ENCODE data around the gene PDP2.
"Not testable (repeated sequence)": the region's sequence is repeated elsewhere in the genome, so short reads cannot be mapped to it uniquely, and the experiment has no call there.

Gene PDP2

DNA sequence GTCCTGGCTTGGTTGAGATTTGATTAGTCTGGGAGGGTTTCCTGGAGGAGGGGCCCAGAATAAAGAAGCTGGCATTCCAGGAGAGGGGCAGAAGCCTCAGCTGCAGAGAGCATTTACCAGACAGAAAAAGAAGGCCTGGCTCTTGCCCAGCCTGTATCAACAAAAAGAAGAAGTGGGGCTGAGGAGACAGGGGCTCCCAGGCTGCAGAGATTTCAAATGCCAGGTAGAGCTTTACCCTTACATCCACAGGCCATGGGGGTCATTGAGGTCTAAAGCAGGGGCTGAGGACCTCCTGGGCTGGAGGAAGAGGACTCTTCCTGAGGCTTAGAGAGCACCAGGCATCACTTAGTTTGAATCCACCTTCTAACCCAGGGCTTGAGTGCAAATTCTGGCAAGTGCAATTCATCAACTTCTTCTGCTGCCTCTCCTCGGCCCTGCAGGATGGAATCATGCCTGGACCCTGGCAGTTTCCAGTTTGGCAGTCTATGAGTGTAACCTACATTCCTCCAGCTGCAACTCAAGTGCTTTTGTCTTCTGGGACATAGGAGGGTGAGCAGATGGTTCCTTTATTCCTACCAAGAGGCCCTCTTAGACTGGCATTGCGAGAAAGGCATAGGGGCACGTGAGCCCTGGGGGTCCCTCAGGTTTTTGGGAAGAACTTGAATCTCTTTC lies 20.8 kb upstream of the PDP2 start:
- no peak for DNase-seq (ENCODE audit: low read depth)
- TF ChIP-seq CTCF (IDR thresholded peaks at IDR 0.05; ENCODE audit: low read length, missing control alignments): no peak
- H3K4me3 ChIP-seq (replicated peaks; ENCODE audit: low read depth, low read length): no peak overlapping the region

- no peak overlapping the region for H3K4me3 ChIP-seq (replicated peaks; ENCODE audit: low read depth, low read length)
- no peak for TF ChIP-seq CTCF (IDR thresholded peaks at IDR 0.05; ENCODE audit: low read length, missing control alignments)
- no peak for DNase-seq (ENCODE audit: low read depth)
Observed at GRCh38 chr16:66862023-66862520, 18.2 kb upstream of the PDP2 start.

DNA sequence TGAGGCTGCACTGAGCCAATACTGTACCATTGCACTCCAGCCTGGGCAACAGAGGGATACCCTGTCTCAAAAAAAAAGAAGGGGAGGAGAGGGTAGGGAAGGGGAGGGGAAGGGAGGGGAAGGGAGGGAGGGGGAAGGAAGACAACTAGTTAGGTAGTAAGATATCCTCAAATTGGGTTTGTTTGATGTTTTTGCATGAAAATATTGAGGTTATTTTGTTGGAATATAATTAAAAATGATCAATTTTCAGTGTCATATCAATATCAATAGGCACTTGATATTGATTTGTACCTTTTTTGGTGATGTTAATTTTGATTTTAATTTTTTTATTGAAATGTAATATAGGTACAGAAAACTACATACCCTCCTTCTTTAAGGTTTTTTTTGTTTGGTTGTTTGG lies 16.6 kb upstream of the PDP2 start:
- TF ChIP-seq CTCF (IDR thresholded peaks at IDR 0.05; ENCODE audit: low read length, missing control alignments): no peak
- DNase-seq (ENCODE audit: low read depth): no peak
- no peak overlapping the region for H3K4me3 ChIP-seq (replicated peaks; ENCODE audit: low read depth, low read length)

DNA sequence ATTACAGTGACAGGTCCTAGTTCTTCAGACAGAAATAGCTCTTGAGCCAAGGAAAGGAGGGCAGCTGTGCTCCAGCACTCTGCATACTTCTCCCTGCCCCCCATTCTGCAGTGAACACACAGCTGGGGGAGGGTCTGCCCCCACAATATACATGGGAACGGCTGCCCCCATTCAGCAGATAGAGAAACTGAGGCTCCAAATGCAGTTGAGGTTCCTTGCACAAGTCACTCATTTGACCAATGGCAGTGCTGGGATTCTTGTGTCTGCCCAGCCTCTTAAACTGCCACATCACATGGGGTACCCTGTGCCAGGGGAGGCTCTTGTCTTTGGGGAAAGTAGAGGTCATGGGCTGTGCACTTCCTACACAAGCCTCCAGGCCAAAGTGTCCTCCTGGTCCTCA lies 10.9 kb upstream of the PDP2 start:
- DNase-seq (ENCODE audit: low read depth): no peak
- TF ChIP-seq CTCF (IDR thresholded peaks at IDR 0.05; ENCODE audit: low read length, missing control alignments): no peak
- no peak overlapping the region for H3K4me3 ChIP-seq (replicated peaks; ENCODE audit: low read depth, low read length)

- not testable (repeated sequence) for DNase-seq (ENCODE audit: low read depth)
Observed at GRCh38 chr16:66871363-66871762, 9.0 kb upstream of the PDP2 start.

GRCh38 chr16:66871840-66872239 lies 8.5 kb upstream of the PDP2 start:
- DNase-seq (ENCODE audit: low read depth): no peak
- TF ChIP-seq CTCF (IDR thresholded peaks at IDR 0.05; ENCODE audit: low read length, missing control alignments): no peak
- no peak overlapping the region for H3K4me3 ChIP-seq (replicated peaks; ENCODE audit: low read depth, low read length)

More at GRCh38 chr16:66871363-66871762, 9.0 kb upstream of the PDP2 start:
- H3K4me3 ChIP-seq (replicated peaks; ENCODE audit: low read depth, low read length): not testable (repeated sequence)

- H3K4me3 ChIP-seq (replicated peaks; ENCODE audit: low read depth, low read length): peak overlapping the region; percentile 31
- no peak for DNase-seq (ENCODE audit: low read depth)
- TF ChIP-seq CTCF (IDR thresholded peaks at IDR 0.05; ENCODE audit: low read length, missing control alignments): no peak
Observed at GRCh38 chr16:66872559-66872942, 7.8 kb upstream of the PDP2 start.
